Measurements from ENCODE around the gene EFCAB14. TPM values are rescaled to one million over a fixed set of nuclear protein-coding genes. Genes with fewer than 3 reads are reported as not detected.
"Not testable (repeated sequence)": the region's sequence is repeated elsewhere in the genome, so short reads cannot be mapped to it uniquely, and the experiment has no call there.

The EFCAB14 gene
- polyA plus RNA-seq, 1 donor (not counting 4 experiments of a cell fraction or from before 2014, with no cell fraction given), result 61.8 TPM

DNA sequence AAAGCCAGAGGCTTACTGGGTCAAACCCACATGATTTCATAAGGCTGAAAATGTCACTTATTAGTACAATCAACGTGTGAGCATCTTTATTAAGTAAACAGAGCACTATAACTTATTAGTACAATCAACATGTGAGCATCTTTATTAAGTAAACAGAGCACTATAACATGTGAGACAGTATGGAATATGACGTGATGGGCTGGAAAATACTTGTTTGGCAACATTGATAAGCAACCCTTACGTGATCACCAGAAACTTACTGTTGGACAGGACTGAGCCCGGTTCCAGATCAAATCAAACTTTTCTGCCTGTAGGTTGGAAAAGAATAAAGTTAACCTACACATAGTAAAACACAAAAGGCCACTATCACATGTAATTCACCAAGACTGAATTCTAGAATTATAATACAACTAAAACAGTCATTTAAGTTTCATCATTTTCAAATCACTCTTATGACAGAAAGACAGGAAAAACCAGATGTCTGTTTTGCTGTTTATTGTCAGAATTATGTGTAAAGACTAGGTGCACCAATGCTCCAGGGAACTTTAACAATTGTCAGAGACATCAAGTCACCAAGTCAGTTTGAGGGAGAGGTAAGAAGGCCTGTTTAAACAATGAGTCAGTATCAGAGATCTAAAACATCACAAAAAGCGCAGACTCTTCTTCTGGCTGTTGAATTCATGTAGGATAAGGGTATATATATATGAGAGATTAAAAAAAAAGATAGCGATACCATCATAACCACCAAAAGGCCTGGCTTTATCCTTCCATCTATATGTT lies 66.4 kb downstream of the EFCAB14 start:
- DNase-seq (ENCODE audit: low read depth, low spot score) (no peak), FAIRE-seq (no peak)
- Histone ChIP-seq H3K4me1 (ENCODE audit: control insufficient read depth, extremely low read depth, insufficient read depth, low read length) (no peaks in the 10 kb centered on the region), H3K9ac (ENCODE audit: control insufficient read depth, extremely low read depth, insufficient read depth, low read length) (no peak overlapping the region), H3K4me2 (ENCODE audit: control insufficient read depth, extremely low read depth, insufficient read depth, low read depth, low read length) (no peak overlapping the region), H2AFZ (ENCODE audit: control insufficient read depth, low read length) (no peak overlapping the region), H3K9me1 (ENCODE audit: control insufficient read depth, extremely low read depth, insufficient read depth, low read length) (no peaks in the 10 kb centered on the region), H3K79me2 (ENCODE audit: control insufficient read depth, insufficient read depth, low read length) (no peaks in the 10 kb centered on the region), H3K27ac (ENCODE audit: control insufficient read depth, insufficient read depth, low read length) (no peak overlapping the region), H3K9me3 (ENCODE audit: control insufficient read depth, low read depth, low read length) (no peaks in the 10 kb centered on the region), H3K4me3 (ENCODE audit: control insufficient read depth in 2 of 3, extremely low read depth in 1 of 3, insufficient read depth in 2 of 3, low read depth in 1 of 3, low read length in 3 of 3) (no peak overlapping the region), H3K27me3 (ENCODE audit: control insufficient read depth, extremely low read depth, insufficient read depth, low read length) (no peaks in the 10 kb centered on the region), H3K36me3 (ENCODE audit: control insufficient read depth in 2 of 2, extremely low read depth in 1 of 2, insufficient read depth in 2 of 2, low read length in 2 of 2) (peaks cover 10 to 12% of the 10 kb centered on the region in 2 experiments), H4K20me1 (ENCODE audit: control insufficient read depth, extremely low read depth, insufficient read depth, low read length) (no peaks in the 10 kb centered on the region)
- TF ChIP-seq, protein P1, sequence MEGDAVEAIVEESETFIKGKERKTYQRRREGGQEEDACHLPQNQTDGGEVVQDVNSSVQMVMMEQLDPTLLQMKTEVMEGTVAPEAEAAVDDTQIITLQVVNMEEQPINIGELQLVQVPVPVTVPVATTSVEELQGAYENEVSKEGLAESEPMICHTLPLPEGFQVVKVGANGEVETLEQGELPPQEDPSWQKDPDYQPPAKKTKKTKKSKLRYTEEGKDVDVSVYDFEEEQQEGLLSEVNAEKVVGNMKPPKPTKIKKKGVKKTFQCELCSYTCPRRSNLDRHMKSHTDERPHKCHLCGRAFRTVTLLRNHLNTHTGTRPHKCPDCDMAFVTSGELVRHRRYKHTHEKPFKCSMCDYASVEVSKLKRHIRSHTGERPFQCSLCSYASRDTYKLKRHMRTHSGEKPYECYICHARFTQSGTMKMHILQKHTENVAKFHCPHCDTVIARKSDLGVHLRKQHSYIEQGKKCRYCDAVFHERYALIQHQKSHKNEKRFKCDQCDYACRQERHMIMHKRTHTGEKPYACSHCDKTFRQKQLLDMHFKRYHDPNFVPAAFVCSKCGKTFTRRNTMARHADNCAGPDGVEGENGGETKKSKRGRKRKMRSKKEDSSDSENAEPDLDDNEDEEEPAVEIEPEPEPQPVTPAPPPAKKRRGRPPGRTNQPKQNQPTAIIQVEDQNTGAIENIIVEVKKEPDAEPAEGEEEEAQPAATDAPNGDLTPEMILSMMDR (optimal IDR thresholded peaks at IDR 0.05 in 1 of 3, IDR thresholded peaks at IDR 0.05 in 1 of 3, conservative IDR thresholded peaks at IDR 0.05 in 1 of 3; ENCODE audit: extremely low read depth in 1 of 3, insufficient read depth in 2 of 3, low read length in 3 of 3), result no peak
- no peak for TF ChIP-seq EZH2 (IDR thresholded peaks at IDR 0.05; ENCODE audit: low read length)
- dilution Hi-C loops (cut with MboI; ENCODE audit: extremely low pct_ligation_motif_present, low sequenced_read_pairs), result no loop called here

DNA sequence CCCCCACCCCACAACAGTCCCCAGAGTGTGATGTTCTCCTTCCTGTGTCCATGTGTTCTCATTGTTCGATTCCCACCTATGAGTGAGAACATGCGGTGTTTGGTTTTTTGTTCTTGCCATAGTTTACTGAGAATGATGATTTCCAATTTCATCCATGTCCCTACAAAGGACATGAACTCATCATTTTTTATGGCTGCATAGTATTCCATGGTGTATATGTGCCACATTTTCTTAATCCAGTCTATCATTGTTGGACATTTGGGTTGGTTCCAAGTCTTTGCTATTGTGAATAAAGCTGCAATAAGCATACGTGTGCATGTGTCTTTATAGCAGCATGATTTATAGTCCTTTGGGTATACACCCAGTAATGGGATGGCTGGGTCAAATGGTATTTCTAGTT lies 67.8 kb downstream of the EFCAB14 start:
- H3K27me3 ChIP-seq (ENCODE audit: control insufficient read depth, extremely low read depth, insufficient read depth, low read length); dilution Hi-C loops (cut with MboI; ENCODE audit: extremely low pct_ligation_motif_present, low sequenced_read_pairs); H3K79me2 ChIP-seq (ENCODE audit: control insufficient read depth, insufficient read depth, low read length); H2AFZ ChIP-seq (ENCODE audit: control insufficient read depth, low read length); H3K4me2 ChIP-seq (ENCODE audit: control insufficient read depth, extremely low read depth, insufficient read depth, low read depth, low read length); H3K9ac ChIP-seq (ENCODE audit: control insufficient read depth, extremely low read depth, insufficient read depth, low read length); H3K4me3 ChIP-seq (ENCODE audit: control insufficient read depth in 2 of 3, extremely low read depth in 1 of 3, insufficient read depth in 2 of 3, low read depth in 1 of 3, low read length in 3 of 3); H4K20me1 ChIP-seq (ENCODE audit: control insufficient read depth, extremely low read depth, insufficient read depth, low read length); H3K9me3 ChIP-seq (ENCODE audit: control insufficient read depth, low read depth, low read length); H3K4me1 ChIP-seq (ENCODE audit: control insufficient read depth, extremely low read depth, insufficient read depth, low read length); DNase-seq (ENCODE audit: low read depth, low spot score); H3K9me1 ChIP-seq (ENCODE audit: control insufficient read depth, extremely low read depth, insufficient read depth, low read length); FAIRE-seq; H3K27ac ChIP-seq (ENCODE audit: control insufficient read depth, insufficient read depth, low read length): not testable (repeated sequence)
- H3K36me3 ChIP-seq (ENCODE audit: control insufficient read depth in 2 of 2, extremely low read depth in 1 of 2, insufficient read depth in 2 of 2, low read length in 2 of 2), result peaks cover 8 to 17% of the 10 kb centered on the region in 2 experiments

Measured in keratinocyte (primary cell).